Lower leg skin (tissue), 4 donors: ENCODE results near the gene FGFR2. TPM values are rescaled to one million over a fixed set of nuclear protein-coding genes. Genes with fewer than 3 reads are reported as not detected.

Experiments
- DNase-seq, 2 donors: peaks; one replicate each; pipeline ENCODE4 v3.0.0-alpha.2; 2019; ENCODE audit warnings: low spot score in 2 of 2
- H3K4me3 ChIP-seq: fragments of 200-600 bp; sonication (generic); 2 replicates; pipeline ENCODE4 v1.5.1; 2017; ENCODE audit warnings: mild to moderate bottlenecking, low read depth; ENCODE audit not compliant: poor library complexity, severe bottlenecking
- CTCF ChIP-seq, 3 donors: fragments of 450-650 bp; IDR thresholded peaks; one replicate each; pipeline ENCODE4 v1.5.1; 2016; ENCODE audit warnings: antibody characterized with exemption in 3 of 3, mild to moderate bottlenecking in 3 of 3, moderate library complexity in 2 of 3
- POLR2A ChIP-seq, 2 donors: fragments of 450-650 bp; IDR thresholded peaks; one replicate each; pipeline ENCODE4 v1.6.1; 2016 to 2017; ENCODE audit warnings: antibody characterized with exemption in 2 of 2, mild to moderate bottlenecking in 1 of 2, moderate library complexity in 1 of 2
- WGBS, 2 donors: methylation state at CpG; one replicate each; pipeline ENCODE4 v1.1.5; 2018; 5-methylcytosine and 5-hydroxymethylcytosine counted together
- intact Hi-C: fragments of 100-400 bp; cut with DNase I; formaldehyde crosslinking; loops from one replicate; pipeline ENCODE4 v1.15.0; 2023; ENCODE audit warnings: low total_unique reads
- total RNA-seq, 4 donors: library from RNA; depleted of rRNA; stranded (reverse); fragments of >200 nt; gene quantifications; one replicate each; pipeline ENCODE4 v1.1.0, GENCODE V29; 2016

The FGFR2 gene
- total RNA-seq, 4 donors from 2014 or later, result 123 to 179 (median 148) TPM

- TF ChIP-seq POLR2A (IDR thresholded peaks at IDR 0.05) (no peak), CTCF (IDR thresholded peaks at IDR 0.05) (no peak)
- no peak for DNase-seq
- intact Hi-C loops, result no loop called here
- 45 to 51% methylated on average over 3 of the region's 3 CpGs for WGBS, 2 donors
- H3K4me3 ChIP-seq, result no peak overlapping the region
These were observed 8.7 kb downstream of the FGFR2 start for GRCh38 chr10:121589553-121589952.

- intact Hi-C loops, result no loop called here
- 77 to 96% methylated on average over 1 of the region's 1 CpG for WGBS, 2 donors
- DNase-seq, result no peak
- H3K4me3 ChIP-seq, result no peak overlapping the region
- TF ChIP-seq POLR2A (IDR thresholded peaks at IDR 0.05) (no peak), CTCF (IDR thresholded peaks at IDR 0.05) (no peak)
These were observed 14.4 kb downstream of the FGFR2 start for GRCh38 chr10:121583857-121584256.

- TF ChIP-seq CTCF (IDR thresholded peaks at IDR 0.05) (no peak), POLR2A (IDR thresholded peaks at IDR 0.05) (no peak)
- 78 to 80% methylated on average over 6 of the region's 6 CpGs for WGBS, 2 donors
- intact Hi-C loops, result no loop called here
- DNase-seq, result peak in 1 of 2 donors; percentile 72
- H3K4me3 ChIP-seq, result no peak overlapping the region
These were observed 15.0 kb downstream of the FGFR2 start for GRCh38 chr10:121583258-121583657.

GRCh38 chr10:121580276-121581116, 17.7 kb downstream of the FGFR2 start:
- WGBS, 2 donors, result 45 to 57% methylated on average over 22 of the region's 22 CpGs
- no peak overlapping the region for H3K4me3 ChIP-seq
- DNase-seq, result peak in 1 of 2 donors; percentile 81
- intact Hi-C loops, result no loop called here
- TF ChIP-seq CTCF (IDR thresholded peaks at IDR 0.05) (no peak), POLR2A (IDR thresholded peaks at IDR 0.05) (no peak)

GRCh38 chr10:121579656-121580055, 18.6 kb downstream of the FGFR2 start:
- TF ChIP-seq CTCF (IDR thresholded peaks at IDR 0.05) (no peak), POLR2A (IDR thresholded peaks at IDR 0.05) (no peak)
- intact Hi-C loops, result no loop called here
- no peak overlapping the region for H3K4me3 ChIP-seq
- 42 to 52% methylated on average over 8 of the region's 8 CpGs for WGBS, 2 donors
- no peak for DNase-seq
